ENCODE data around the gene UGT2A1.

- no peak for TF ChIP-seq POLR2A (IDR thresholded peaks at IDR 0.05)
- TF ChIP-seq, protein P1, sequence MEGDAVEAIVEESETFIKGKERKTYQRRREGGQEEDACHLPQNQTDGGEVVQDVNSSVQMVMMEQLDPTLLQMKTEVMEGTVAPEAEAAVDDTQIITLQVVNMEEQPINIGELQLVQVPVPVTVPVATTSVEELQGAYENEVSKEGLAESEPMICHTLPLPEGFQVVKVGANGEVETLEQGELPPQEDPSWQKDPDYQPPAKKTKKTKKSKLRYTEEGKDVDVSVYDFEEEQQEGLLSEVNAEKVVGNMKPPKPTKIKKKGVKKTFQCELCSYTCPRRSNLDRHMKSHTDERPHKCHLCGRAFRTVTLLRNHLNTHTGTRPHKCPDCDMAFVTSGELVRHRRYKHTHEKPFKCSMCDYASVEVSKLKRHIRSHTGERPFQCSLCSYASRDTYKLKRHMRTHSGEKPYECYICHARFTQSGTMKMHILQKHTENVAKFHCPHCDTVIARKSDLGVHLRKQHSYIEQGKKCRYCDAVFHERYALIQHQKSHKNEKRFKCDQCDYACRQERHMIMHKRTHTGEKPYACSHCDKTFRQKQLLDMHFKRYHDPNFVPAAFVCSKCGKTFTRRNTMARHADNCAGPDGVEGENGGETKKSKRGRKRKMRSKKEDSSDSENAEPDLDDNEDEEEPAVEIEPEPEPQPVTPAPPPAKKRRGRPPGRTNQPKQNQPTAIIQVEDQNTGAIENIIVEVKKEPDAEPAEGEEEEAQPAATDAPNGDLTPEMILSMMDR (IDR thresholded peaks at IDR 0.05): no peak
- TF ChIP-seq EP300 (IDR thresholded peaks at IDR 0.05): no peak
These were observed 13.5 kb downstream of the UGT2A1 start, which contains the start of gene UGT2A2 for GRCh38 chr4:69639542-69639941.

All from ovary (tissue), 3 donors.